ENCODE data around the gene OTUB1. TPM values are rescaled to one million over a fixed set of nuclear protein-coding genes. Genes with fewer than 3 reads are reported as not detected.
A peak's percentile ranks its signal among the peaks of the same experiment; 100 is the strongest.
"Not testable (repeated sequence)": the region's sequence is repeated elsewhere in the genome, so short reads cannot be mapped to it uniquely, and the experiment has no call there.

The OTUB1 gene
- total RNA-seq, 4 donors from 2014 or later, result 57.7 to 70.5 (median 65.4) TPM

DNA sequence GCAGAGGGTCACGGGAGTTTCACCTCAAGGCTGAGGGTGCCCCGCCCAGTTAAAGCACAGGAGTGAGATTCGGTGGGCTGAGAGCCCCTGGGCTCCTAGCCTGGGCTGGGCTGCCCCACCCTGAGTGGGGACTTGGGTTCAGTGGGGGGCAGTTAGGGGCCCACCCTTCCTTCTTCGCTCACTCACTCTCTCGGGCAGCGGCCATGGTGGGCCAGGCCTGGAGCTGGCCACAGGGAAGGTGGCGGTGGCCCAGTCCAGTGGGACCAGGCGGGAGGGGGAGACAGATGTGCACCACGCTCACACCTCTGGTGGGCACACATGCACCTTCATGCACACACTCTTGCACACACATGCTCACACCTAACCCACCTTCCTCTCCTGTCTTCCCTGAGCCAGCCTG lies 55.6 kb downstream of the OTUB1 start:
- 91% methylated on average over 6 of the region's 9 CpGs for WGBS
- no peak overlapping the region for H3K4me3 ChIP-seq
- DNase-seq (ENCODE audit: extremely low spot score), result no peak
- TF ChIP-seq, protein P1, sequence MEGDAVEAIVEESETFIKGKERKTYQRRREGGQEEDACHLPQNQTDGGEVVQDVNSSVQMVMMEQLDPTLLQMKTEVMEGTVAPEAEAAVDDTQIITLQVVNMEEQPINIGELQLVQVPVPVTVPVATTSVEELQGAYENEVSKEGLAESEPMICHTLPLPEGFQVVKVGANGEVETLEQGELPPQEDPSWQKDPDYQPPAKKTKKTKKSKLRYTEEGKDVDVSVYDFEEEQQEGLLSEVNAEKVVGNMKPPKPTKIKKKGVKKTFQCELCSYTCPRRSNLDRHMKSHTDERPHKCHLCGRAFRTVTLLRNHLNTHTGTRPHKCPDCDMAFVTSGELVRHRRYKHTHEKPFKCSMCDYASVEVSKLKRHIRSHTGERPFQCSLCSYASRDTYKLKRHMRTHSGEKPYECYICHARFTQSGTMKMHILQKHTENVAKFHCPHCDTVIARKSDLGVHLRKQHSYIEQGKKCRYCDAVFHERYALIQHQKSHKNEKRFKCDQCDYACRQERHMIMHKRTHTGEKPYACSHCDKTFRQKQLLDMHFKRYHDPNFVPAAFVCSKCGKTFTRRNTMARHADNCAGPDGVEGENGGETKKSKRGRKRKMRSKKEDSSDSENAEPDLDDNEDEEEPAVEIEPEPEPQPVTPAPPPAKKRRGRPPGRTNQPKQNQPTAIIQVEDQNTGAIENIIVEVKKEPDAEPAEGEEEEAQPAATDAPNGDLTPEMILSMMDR (IDR thresholded peaks at IDR 0.05), result no peak
- no peak for TF ChIP-seq POLR2AphosphoS5 (IDR thresholded peaks at IDR 0.05)
- no peak for TF ChIP-seq POLR2A (IDR thresholded peaks at IDR 0.05; ENCODE audit: low read depth)
- no peak for TF ChIP-seq EP300 (IDR thresholded peaks at IDR 0.05)
- no peaks in the 10 kb centered on the region for H3K36me3 ChIP-seq
- intact Hi-C loops (cut with DNase I), result no loop called here
- no peaks in the 10 kb centered on the region for H3K9me3 ChIP-seq
- H3K4me1 ChIP-seq, result peaks cover 0 to 31% (median 4%) of the 10 kb centered on the region in 4 donors
- no peak overlapping the region for H3K27ac ChIP-seq (replicated peaks in 1 of 4)
- H3K27me3 ChIP-seq, result peaks cover 0 to 2% (median 0%) of the 10 kb centered on the region in 4 donors

DNA sequence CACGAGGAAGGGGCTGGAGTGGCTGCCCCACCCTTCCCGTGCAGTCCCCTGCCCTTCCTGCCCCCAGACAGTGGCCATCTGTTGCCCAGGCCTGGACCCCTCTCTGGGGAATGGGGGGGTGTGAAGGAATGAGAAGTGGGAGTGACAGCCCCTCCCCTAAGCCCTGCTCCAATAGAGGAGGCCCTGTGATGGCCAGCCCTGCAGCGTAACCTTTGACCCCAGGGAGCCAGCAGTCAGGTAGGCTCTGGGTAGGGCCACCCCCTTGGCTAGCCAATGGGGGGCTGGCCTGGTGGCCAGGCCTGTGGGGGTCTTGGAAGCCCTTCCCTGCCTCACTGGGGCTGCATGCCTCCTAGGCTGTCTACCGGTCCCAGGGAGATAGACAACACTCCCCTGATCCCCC lies 56.1 kb downstream of the OTUB1 start:
- no peaks in the 10 kb centered on the region for H3K9me3 ChIP-seq
- H3K4me1 ChIP-seq, result peaks cover 0 to 29% (median under 1%) of the 10 kb centered on the region in 4 donors
- H3K27me3 ChIP-seq, result no peaks in the 10 kb centered on the region
- no peaks in the 10 kb centered on the region for H3K36me3 ChIP-seq
- intact Hi-C loops (cut with DNase I), result no loop called here
- no peak overlapping the region for H3K27ac ChIP-seq (replicated peaks in 1 of 4)
- DNase-seq (ENCODE audit: extremely low spot score), result no peak
- no peak overlapping the region for H3K4me3 ChIP-seq
- TF ChIP-seq POLR2A (IDR thresholded peaks at IDR 0.05; ENCODE audit: low read depth), result no peak
- no peak for TF ChIP-seq POLR2AphosphoS5 (IDR thresholded peaks at IDR 0.05)
- WGBS, result 53% methylated on average over 2 of the region's 4 CpGs

DNA sequence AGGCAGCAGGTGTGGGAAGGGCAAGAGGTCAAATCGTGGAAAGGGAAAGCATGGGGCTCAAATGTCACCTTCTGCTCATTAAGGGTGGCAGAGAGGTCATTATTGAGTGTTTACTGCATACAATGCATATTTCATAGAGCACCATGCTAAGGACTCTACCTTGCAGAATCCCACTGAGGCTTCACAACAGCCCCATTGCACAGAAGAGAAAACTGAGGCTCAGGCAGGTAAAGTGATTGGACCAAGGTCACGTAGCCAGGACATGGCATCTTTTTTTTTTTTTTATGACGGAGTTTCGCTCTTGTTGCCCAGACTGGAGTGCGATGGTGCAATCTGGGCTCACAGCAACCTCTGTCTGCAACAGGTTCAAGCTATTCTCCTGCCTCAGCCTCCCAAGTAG lies 57.3 kb downstream of the OTUB1 start:
- TF ChIP-seq POLR2A (IDR thresholded peaks at IDR 0.05; ENCODE audit: low read depth) (no peak), POLR2AphosphoS5 (IDR thresholded peaks at IDR 0.05) (no peak), EP300 (IDR thresholded peaks at IDR 0.05) (no peak)
- TF ChIP-seq, protein P1 (IDR thresholded peaks at IDR 0.05), result no peak

DNA sequence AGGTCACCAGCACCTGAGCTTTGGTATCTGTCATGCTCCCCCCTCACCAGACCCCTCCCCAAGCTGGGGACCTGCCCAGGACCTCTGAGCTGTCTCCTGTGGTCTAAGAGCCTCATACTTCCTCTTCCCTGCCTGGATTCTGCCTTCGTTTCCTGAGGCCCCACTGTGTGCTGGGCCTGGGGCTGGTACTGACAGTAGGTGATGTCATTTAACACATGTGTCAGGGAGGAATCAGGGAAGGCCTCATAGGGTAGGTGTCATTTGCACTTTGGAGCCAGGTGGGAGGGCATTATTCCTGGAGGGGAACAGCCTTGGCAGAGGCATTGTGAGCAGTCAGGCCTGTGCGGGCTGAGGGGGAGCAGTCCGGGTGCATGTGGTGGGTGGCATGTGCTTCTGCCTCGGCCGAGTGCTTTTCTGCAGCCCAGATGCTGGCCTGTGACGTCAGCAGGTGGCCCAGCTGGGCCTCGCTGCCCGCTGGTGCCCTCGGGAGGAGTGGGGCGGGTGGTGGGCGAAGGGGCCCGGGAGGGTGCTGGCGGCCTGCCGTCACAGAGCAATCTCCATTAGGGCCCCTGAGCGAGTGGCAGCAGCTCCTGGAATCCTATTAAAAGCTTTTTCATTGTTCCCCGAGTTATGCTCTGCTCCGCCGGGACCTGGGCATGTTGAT lies 58.6 kb downstream of the OTUB1 start:
- 76% methylated on average over 18 of the region's 18 CpGs for WGBS
- H3K9me3 ChIP-seq, result no peaks in the 10 kb centered on the region
- no peak overlapping the region for H3K4me3 ChIP-seq
- H3K4me1 ChIP-seq, result peaks cover 0 to 34% (median 0%) of the 10 kb centered on the region in 4 donors
- no peak for DNase-seq (ENCODE audit: extremely low spot score)
- H3K36me3 ChIP-seq, result no peaks in the 10 kb centered on the region
- no peaks in the 10 kb centered on the region for H3K27me3 ChIP-seq
- H3K27ac ChIP-seq (replicated peaks in 1 of 4), result peak overlapping the region in 1 of 4 donors; percentile 5
- intact Hi-C loops (cut with DNase I), result no loop called here
- TF ChIP-seq, protein P1 (IDR thresholded peaks at IDR 0.05), result no peak
- TF ChIP-seq POLR2AphosphoS5 (IDR thresholded peaks at IDR 0.05), result no peak
- no peak for TF ChIP-seq EP300 (IDR thresholded peaks at IDR 0.05)
- no peak for TF ChIP-seq POLR2A (IDR thresholded peaks at IDR 0.05; ENCODE audit: low read depth)

More for the DNA sequence above, 57.3 kb downstream of the OTUB1 start:
- no peak overlapping the region for H3K27ac ChIP-seq (replicated peaks in 1 of 4)
- intact Hi-C loops (cut with DNase I), result no loop called here
- no peak overlapping the region for H3K4me3 ChIP-seq
- no peaks in the 10 kb centered on the region for H3K27me3 ChIP-seq
- H3K36me3 ChIP-seq, result no peaks in the 10 kb centered on the region
- H3K4me1 ChIP-seq, result peaks cover 0 to 31% (median 0%) of the 10 kb centered on the region in 4 donors
- no peak for DNase-seq (ENCODE audit: extremely low spot score)
- no peaks in the 10 kb centered on the region for H3K9me3 ChIP-seq
- WGBS, result 83% methylated on average over 5 of the region's 5 CpGs

DNA sequence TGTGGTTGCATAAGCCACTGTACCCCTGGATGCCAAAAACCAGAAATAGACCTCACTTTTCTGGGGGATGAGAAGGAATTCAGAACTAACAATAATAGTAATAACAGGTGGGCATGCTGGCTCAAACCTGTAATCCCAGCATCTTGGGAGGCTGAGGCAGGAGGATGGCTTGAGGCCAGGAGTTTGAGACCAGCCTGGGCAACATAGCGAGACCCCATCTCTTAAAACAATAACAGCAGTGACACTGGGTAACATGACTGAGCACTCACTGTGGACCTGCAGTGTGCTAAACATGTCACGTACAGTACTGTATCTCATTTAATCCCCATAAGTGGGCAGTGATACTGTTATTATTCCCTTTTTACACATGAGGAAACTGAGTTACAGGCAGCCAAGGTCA lies 59.5 kb downstream of the OTUB1 start:
- WGBS, result 100% methylated on average over 1 of the region's 2 CpGs
- Histone ChIP-seq H3K4me3 (no peak overlapping the region), H3K27ac (replicated peaks in 1 of 4) (no peak overlapping the region), H3K36me3 (no peaks in the 10 kb centered on the region), H3K9me3 (no peaks in the 10 kb centered on the region), H3K27me3 (no peaks in the 10 kb centered on the region), H3K4me1 (peaks cover 0 to 27% (median 0%) of the 10 kb centered on the region in 4 donors)
- DNase-seq (ENCODE audit: extremely low spot score), result no peak
- intact Hi-C loops (cut with DNase I), result no loop called here
- TF ChIP-seq EP300 (IDR thresholded peaks at IDR 0.05) (no peak), POLR2AphosphoS5 (IDR thresholded peaks at IDR 0.05) (no peak), POLR2A (IDR thresholded peaks at IDR 0.05; ENCODE audit: low read depth) (no peak)
- TF ChIP-seq, protein P1 (IDR thresholded peaks at IDR 0.05), result no peak

DNA sequence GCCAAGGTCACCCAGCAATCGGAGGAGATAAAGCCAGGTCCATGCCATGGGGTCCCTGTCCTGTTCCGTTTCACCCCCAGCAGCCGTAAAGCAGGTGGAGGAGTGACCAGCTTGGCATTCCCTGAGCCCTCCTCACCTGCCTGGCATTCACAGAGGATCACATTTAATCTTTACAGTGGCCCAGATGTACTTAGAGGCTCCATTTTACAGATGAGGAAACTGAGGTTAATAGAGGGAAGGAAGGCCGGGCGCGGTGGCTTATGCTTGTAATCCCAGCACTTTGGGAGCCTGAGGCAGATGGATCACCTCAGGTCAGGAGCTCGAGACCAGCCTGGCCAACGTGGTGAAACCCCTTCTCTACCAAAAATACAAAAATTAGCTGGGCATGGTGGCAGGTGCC lies 61.1 kb downstream of the OTUB1 start:
- DNase-seq (ENCODE audit: extremely low spot score); H3K4me3 ChIP-seq; H3K27ac ChIP-seq (replicated peaks in 1 of 4); intact Hi-C loops (cut with DNase I); H3K27me3 ChIP-seq; H3K36me3 ChIP-seq; H3K9me3 ChIP-seq: not testable (repeated sequence)
- 91% methylated on average over 8 of the region's 8 CpGs for WGBS
- peaks cover 0 to 18% (median 0%) of the 10 kb centered on the region in 4 donors for H3K4me1 ChIP-seq

Measured in esophagus muscularis mucosa (tissue), 4 donors.